Measurements from ENCODE around the gene IFNK.

The IFNK gene

GRCh38 chr9:27535701-27536118, 11.6 kb downstream of the IFNK start:
- Histone ChIP-seq H3K36me3 (ENCODE audit: control insufficient read depth, low read length) (no peaks in the 10 kb centered on the region), H3K9me2 (replicated peaks; ENCODE audit: control insufficient read depth, low read length) (no peaks in the 10 kb centered on the region; the same call in 1 of the 2 replicates), H3K4me1 (ENCODE audit: control insufficient read depth, low read length) (peaks cover 9% of the 10 kb centered on the region), H3K4me2 (ENCODE audit: low read length) (no peak overlapping the region), H3F3A (ENCODE audit: control insufficient read depth, insufficient read depth) (no peaks in the 10 kb centered on the region), H3K79me2 (ENCODE audit: control insufficient read depth, low read length) (no peaks in the 10 kb centered on the region), H3K4me3 (ENCODE audit: low read length) (no peak overlapping the region), H3K27me3 (ENCODE audit: control insufficient read depth, low read length) (peaks cover 15% of the 10 kb centered on the region), H4K20me1 (ENCODE audit: control insufficient read depth, insufficient read depth, low read depth, low read length) (no peaks in the 10 kb centered on the region), H3K27ac (ENCODE audit: low read depth, low read length) (no peak overlapping the region), H3K9me3 (ENCODE audit: control insufficient read depth, insufficient read depth, low read length) (no peaks in the 10 kb centered on the region)
- TF ChIP-seq CTCF (IDR thresholded peaks at IDR 0.05; ENCODE audit: low read depth, low read length, poor library complexity, severe bottlenecking) (peak; percentile 50), EZH2phosphoT487 (IDR thresholded peaks at IDR 0.05; ENCODE audit: borderline replicate concordance, low read length) (no peak)

GRCh38 chr9:27536168-27536567, 12.1 kb downstream of the IFNK start:
- Histone ChIP-seq H3K27me3 (ENCODE audit: control insufficient read depth, low read length) (peaks cover 11% of the 10 kb centered on the region), H4K20me1 (ENCODE audit: control insufficient read depth, insufficient read depth, low read depth, low read length) (no peaks in the 10 kb centered on the region), H3K9me2 (replicated peaks; ENCODE audit: control insufficient read depth, low read length) (no peaks in the 10 kb centered on the region; the same call in 1 of the 2 replicates), H3K4me3 (ENCODE audit: low read length) (no peak overlapping the region), H3K79me2 (ENCODE audit: control insufficient read depth, low read length) (no peaks in the 10 kb centered on the region), H3K36me3 (ENCODE audit: control insufficient read depth, low read length) (no peaks in the 10 kb centered on the region), H3K4me1 (ENCODE audit: control insufficient read depth, low read length) (peaks cover 9% of the 10 kb centered on the region), H3K9me3 (ENCODE audit: control insufficient read depth, insufficient read depth, low read length) (no peaks in the 10 kb centered on the region), H3F3A (ENCODE audit: control insufficient read depth, insufficient read depth) (no peaks in the 10 kb centered on the region), H3K27ac (ENCODE audit: low read depth, low read length) (no peak overlapping the region), H3K4me2 (ENCODE audit: low read length) (no peak overlapping the region)
- TF ChIP-seq EZH2phosphoT487 (IDR thresholded peaks at IDR 0.05; ENCODE audit: borderline replicate concordance, low read length) = no peak
- no peak for TF ChIP-seq CTCF (IDR thresholded peaks at IDR 0.05; ENCODE audit: low read depth, low read length, poor library complexity, severe bottlenecking)

GRCh38 chr9:27537027-27537435, 12.9 kb downstream of the IFNK start:
- H3K9me3 ChIP-seq (ENCODE audit: control insufficient read depth, insufficient read depth, low read length) = no peaks in the 10 kb centered on the region
- H4K20me1 ChIP-seq (ENCODE audit: control insufficient read depth, insufficient read depth, low read depth, low read length) = no peaks in the 10 kb centered on the region
- no peak overlapping the region for H3K4me2 ChIP-seq (ENCODE audit: low read length)
- H3K36me3 ChIP-seq (ENCODE audit: control insufficient read depth, low read length) = no peaks in the 10 kb centered on the region
- TF ChIP-seq CTCF (IDR thresholded peaks at IDR 0.05; ENCODE audit: low read depth, low read length, poor library complexity, severe bottlenecking) (no peak), EZH2phosphoT487 (IDR thresholded peaks at IDR 0.05; ENCODE audit: borderline replicate concordance, low read length) (no peak)
- no peaks in the 10 kb centered on the region for H3K79me2 ChIP-seq (ENCODE audit: control insufficient read depth, low read length)
- H3K9me2 ChIP-seq (replicated peaks; ENCODE audit: control insufficient read depth, low read length) = no peaks in the 10 kb centered on the region; the same call in 1 of the 2 replicates
- peaks cover 6% of the 10 kb centered on the region; the same call in 1 of the 2 replicates for H3K27me3 ChIP-seq (ENCODE audit: control insufficient read depth, low read length)
- no peak overlapping the region for H3K27ac ChIP-seq (ENCODE audit: low read depth, low read length)
- no peak overlapping the region for H3K4me3 ChIP-seq (ENCODE audit: low read length)
- H3F3A ChIP-seq (ENCODE audit: control insufficient read depth, insufficient read depth) = no peaks in the 10 kb centered on the region
- H3K4me1 ChIP-seq (ENCODE audit: control insufficient read depth, low read length) = peaks cover 9% of the 10 kb centered on the region

All from DOHH2 (cell line).